ENCODE results near the gene CORO2A.

- TF ChIP-seq CTCF (IDR thresholded peaks at IDR 0.05): no peak
- no peak for TF ChIP-seq POLR2A (IDR thresholded peaks at IDR 0.05)
Observed at GRCh38 chr9:98129451-98129881, 63.0 kb downstream of the CORO2A start.
